ENCODE data around the gene TBRG4.
A peak's percentile ranks its signal among the peaks of the same experiment; 100 is the strongest.

The TBRG4 gene

DNA sequence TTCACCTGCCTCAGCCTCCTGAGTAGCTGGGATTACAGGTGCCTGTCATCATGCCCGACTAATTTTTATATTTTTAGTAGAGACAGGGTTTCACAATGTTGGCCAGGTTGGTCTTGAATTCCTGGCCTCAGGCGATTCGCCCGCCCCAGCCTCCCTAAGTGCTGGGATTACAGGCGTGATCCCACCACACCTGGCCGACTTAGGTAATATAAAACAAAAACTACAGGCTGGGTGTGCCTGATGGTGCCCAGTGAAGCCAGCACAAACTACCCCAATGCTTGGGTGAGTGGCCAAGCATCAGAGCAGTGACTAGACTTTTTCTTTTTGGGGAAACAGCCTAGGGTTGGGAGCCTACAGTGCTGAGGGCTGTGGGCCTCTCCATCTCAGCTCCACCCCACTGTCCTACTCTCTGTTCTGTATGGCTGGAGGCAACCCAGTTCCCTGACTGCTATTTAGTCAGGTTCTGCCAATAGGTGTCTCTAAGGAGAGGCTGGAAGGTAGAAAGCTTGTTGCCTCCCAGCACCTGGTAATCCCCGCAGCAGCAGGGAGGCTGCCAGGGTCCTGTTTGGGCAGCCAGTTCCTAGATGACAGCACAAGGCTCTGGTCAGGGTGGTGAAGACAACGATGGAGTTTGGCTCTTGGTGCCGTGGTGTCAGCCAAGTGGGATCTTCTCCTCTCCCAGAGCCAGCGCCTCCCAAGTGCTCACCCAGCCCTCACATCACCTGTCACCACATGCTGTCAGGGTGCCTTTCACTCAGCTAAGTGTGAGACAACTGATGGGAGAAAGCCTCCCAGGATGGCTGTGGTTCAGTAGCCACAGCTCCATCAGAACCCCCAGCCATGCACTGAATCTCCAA, 12.3 kb downstream of the TBRG4 start:
- in situ Hi-C loops (cut with HindIII; ENCODE audit: low pct_ligation_motif_present, low sequenced_read_pairs), result no loop called here
- TF ChIP-seq, protein P1, sequence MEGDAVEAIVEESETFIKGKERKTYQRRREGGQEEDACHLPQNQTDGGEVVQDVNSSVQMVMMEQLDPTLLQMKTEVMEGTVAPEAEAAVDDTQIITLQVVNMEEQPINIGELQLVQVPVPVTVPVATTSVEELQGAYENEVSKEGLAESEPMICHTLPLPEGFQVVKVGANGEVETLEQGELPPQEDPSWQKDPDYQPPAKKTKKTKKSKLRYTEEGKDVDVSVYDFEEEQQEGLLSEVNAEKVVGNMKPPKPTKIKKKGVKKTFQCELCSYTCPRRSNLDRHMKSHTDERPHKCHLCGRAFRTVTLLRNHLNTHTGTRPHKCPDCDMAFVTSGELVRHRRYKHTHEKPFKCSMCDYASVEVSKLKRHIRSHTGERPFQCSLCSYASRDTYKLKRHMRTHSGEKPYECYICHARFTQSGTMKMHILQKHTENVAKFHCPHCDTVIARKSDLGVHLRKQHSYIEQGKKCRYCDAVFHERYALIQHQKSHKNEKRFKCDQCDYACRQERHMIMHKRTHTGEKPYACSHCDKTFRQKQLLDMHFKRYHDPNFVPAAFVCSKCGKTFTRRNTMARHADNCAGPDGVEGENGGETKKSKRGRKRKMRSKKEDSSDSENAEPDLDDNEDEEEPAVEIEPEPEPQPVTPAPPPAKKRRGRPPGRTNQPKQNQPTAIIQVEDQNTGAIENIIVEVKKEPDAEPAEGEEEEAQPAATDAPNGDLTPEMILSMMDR (IDR thresholded peaks at IDR 0.05; ENCODE audit: low read depth, low read length, missing control alignments), result no peak
- Histone ChIP-seq H3K27ac (no peak overlapping the region), H3K4me3 (ENCODE audit: low read depth, low read length) (no peak overlapping the region), H3K36me3 (replicated peaks) (peaks cover 53% of the 10 kb centered on the region), H3K27me3 (replicated peaks) (no peaks in the 10 kb centered on the region)
- DNase-seq, result no peak

DNA sequence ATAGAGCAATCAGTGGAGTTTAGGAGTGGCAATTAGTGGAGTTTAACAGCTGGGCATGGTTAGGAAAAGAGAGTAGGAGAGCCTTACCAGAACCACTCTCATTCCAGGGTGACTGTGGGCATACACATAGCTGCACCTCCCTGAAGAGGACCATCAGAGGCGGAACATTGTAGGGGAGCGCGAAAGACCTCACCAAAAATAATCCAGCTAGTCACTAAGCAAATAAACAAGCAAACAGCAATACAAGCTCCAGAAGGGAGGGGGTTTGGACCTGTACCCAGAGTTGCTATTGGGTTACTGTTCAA, 18.6 kb downstream of the TBRG4 start:
- Histone ChIP-seq H3K27me3 (replicated peaks) (no peaks in the 10 kb centered on the region), H3K27ac (no peak overlapping the region), H3K4me3 (ENCODE audit: low read depth, low read length) (no peak overlapping the region), H3K36me3 (replicated peaks) (no peaks in the 10 kb centered on the region)
- TF ChIP-seq, protein P1 (IDR thresholded peaks at IDR 0.05; ENCODE audit: low read depth, low read length, missing control alignments), result no peak
- no peak for DNase-seq
- in situ Hi-C loops (cut with HindIII; ENCODE audit: low pct_ligation_motif_present, low sequenced_read_pairs), result no loop called here

DNA sequence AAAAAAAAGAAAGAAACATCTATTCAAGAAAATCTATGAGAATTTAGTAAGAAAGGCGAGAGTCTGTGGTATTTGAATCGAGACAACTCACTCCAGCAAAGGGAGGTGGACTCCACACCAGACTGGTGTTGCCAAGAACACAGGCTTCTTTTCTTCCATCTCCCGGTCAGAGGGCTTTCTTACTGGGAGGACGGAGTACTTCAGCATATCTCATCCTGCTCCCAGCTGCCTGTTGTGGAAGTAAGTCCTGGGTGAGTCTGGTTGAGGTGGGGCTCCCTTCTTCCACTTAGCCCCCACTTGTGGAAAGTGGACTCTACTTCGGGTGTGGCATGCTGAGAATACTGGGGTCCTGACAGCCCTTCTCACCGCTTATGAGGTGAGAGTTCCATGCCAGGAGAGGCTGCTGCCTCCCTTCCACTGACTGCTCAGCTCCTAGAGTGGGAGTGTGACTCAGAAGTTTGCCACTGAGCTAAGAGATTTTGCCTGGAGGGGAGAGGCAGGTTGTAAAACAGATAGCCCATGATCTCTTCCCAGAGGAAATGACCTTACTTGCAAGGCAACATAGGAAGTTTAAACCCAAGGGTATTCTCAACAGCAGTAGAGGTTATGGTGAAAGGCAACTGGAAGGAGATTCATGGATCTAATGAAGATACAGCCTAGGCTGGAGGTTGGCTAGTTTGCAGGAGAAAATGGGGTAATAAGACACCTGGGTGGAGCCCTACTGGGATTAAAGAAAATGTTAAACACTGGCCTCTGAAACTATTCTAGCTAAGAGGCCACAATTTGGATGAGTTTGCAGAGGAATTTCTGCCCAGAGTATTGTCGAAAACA, 19.2 kb downstream of the TBRG4 start:
- no peak for DNase-seq
- in situ Hi-C loops (cut with HindIII; ENCODE audit: low pct_ligation_motif_present, low sequenced_read_pairs), result no loop called here
- Histone ChIP-seq H3K27ac (no peak overlapping the region), H3K36me3 (replicated peaks) (no peaks in the 10 kb centered on the region), H3K4me3 (ENCODE audit: low read depth, low read length) (no peak overlapping the region), H3K27me3 (replicated peaks) (no peaks in the 10 kb centered on the region)
- TF ChIP-seq, protein P1 (IDR thresholded peaks at IDR 0.05; ENCODE audit: low read depth, low read length, missing control alignments), result no peak

DNA sequence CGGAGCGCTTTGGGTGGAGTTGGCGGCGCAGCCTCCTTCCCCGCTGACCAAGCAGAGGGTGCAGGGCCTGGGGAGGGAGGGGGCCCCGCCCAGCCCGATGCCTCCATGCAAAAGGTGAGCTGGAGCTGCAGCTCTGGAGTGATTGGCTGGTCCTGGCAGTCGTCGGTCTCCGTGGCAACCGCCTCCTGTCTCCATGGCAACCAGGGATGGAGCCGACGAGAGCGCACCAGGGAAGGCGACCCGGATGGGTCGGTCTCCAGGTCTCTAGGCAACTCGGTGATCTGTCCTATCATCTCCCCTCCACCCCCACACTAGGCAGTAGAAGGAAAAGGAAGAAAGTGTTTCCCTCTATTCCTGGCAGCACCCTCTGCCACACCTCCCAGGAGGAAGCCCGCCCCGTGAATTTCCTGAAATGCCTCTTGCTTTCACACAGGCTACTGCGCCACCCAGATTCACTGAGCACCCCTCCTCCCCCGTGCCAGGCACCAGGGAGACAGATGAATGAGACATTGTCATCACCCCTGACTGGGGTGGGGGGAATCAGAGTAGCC, 22.1 kb downstream of the TBRG4 start:
- Histone ChIP-seq H3K4me3 (ENCODE audit: low read depth, low read length) (peak overlapping the region; percentile 52), H3K36me3 (replicated peaks) (no peaks in the 10 kb centered on the region), H3K27me3 (replicated peaks) (no peaks in the 10 kb centered on the region), H3K27ac (no peak overlapping the region)
- peak; percentile 29 for DNase-seq
- TF ChIP-seq, protein P1 (IDR thresholded peaks at IDR 0.05; ENCODE audit: low read depth, low read length, missing control alignments), result no peak
- in situ Hi-C loops (cut with HindIII; ENCODE audit: low pct_ligation_motif_present, low sequenced_read_pairs), result no loop called here

DNA sequence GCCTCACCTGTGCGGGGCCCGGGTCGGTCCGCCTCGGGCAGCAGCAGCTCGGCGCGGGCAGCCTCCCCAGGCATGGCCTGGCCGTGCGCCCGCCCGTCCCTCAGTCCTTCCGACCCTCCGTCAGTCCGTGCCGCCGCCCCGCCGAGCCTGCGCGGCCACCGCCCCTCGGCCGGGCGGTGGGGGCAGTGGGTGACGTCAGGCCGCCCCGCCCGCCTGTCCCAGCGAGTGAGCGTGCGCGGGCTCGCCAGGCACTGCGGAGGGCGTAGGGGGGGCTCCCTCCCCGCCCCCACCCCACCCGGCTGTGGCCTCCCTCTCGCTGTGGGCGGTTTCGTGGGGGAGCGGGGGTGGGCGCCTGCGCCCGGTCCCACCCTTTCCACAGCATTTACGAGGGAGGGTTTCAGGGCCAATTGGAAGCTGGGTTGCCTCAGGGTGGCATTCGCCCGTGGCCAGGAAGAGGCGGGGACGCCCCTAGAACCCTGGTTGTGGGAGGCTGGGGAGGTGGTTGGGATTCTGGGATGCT, 22.6 kb downstream of the TBRG4 start, which contains the start of gene NACAD:
Gene NACAD, minus strand, starts transcription at position 149 of the 520 bp plus-strand sequence. Its CDS starts 75 bp downstream, at position 74.
- no peak within 1 kb of the TSS for H3K27ac ChIP-seq
- H3K27me3 ChIP-seq (replicated peaks), result no peaks in the 10 kb centered on the region
- peak within 1 kb of the TSS; percentile 52 for H3K4me3 ChIP-seq (ENCODE audit: low read depth, low read length)
- no peaks in the 10 kb centered on the region for H3K36me3 ChIP-seq (replicated peaks)
- TF ChIP-seq, protein P1 (IDR thresholded peaks at IDR 0.05; ENCODE audit: low read depth, low read length, missing control alignments), result no peak
- in situ Hi-C loops (cut with HindIII; ENCODE audit: low pct_ligation_motif_present, low sequenced_read_pairs), result no loop called here
- no peak for DNase-seq

All from brain microvascular endothelial cell (primary cell).